GM19328 (cell line): ENCODE measurements around the gene FGFRL1.
"Not testable (repeated sequence)": the region's sequence is repeated elsewhere in the genome, so short reads cannot be mapped to it uniquely, and the experiment has no call there.

Source experiments
- ATAC-seq: cut with Tn5 transposase; IDR thresholded peaks from one replicate; pipeline ENCODE4 v1.9.1; 2021; ENCODE audit warnings: mild to moderate bottlenecking, moderate library complexity; ENCODE audit not compliant: unreplicated experiment

Gene FGFRL1

GRCh38 chr4:1048773-1049590 is 37.6 kb downstream of the FGFRL1 start:
- ATAC-seq = no peak

DNA sequence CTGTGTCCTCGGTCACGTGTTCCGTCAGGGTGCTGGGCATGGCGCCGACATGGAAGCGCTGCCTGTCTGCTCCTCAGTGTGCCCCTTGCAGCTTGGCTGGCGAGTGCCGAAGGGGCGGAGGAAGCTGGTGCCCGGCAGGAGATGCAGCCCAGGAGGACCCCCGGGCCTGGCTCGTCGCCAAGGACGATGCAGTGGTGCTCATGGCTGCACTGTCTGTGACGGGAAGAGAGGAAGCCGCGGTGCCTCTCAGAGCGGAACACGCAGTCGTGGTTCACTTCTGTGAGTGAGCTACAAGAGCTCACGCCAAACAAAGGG is 38.1 kb downstream of the FGFRL1 start:
- ATAC-seq = no peak

DNA sequence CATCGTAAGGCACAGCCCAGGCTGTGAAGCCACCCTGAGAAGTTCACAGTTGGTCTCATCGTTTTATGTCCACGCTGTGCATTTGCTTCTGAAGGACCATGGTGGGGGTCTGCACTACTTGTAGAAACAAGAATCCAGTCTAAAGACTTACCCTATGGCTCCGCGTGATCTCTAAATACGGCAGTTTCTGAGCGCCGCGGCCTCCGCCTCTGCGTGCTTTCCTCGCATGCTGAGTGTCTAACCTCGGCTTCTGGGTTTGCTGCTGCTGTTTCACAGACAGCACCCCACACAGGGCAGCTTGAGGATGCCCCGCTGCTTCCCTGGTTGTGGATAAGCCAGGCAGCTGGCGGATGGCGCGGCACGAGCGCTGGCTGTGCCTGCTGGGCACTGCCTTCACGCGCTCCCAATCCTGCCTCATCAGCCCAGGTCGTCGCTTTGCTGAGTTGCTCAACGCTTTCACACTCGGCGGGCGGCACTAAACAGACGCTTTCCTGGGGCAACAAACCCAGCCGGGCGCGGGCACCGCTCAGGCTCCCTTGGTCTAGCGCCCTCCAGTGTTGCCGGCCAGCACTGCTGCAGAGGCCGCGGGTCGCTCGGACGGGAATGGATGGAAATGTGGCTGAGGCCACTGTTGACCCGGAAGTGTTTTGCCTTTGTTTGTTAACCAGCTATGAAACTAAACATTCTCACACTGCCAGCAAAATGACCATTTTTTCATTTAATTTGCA is 39.2 kb downstream of the FGFRL1 start:
- no peak for ATAC-seq

DNA sequence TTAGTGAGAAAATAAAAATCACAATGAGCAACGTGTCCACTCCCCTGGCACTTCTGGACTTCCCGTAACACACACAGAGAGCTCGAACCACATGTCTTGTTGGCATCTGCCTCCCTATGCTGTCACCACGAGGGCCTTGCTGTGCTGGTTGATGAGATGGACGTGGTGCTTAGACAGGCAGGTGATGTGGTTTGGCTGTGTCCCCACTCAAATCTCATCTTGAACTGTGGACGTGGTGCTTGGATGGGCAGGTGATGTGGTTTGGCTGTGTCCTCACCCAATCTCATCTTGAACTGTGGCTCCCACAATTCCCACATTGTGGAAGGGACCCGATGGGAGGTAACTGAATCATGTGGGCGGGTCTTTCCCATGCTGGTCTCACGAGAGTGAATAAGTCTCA is 40.0 kb downstream of the FGFRL1 start:
- no peak for ATAC-seq

- ATAC-seq = no peak
Measured at GRCh38 chr4:1052231-1052671, 40.8 kb downstream of the FGFRL1 start.

DNA sequence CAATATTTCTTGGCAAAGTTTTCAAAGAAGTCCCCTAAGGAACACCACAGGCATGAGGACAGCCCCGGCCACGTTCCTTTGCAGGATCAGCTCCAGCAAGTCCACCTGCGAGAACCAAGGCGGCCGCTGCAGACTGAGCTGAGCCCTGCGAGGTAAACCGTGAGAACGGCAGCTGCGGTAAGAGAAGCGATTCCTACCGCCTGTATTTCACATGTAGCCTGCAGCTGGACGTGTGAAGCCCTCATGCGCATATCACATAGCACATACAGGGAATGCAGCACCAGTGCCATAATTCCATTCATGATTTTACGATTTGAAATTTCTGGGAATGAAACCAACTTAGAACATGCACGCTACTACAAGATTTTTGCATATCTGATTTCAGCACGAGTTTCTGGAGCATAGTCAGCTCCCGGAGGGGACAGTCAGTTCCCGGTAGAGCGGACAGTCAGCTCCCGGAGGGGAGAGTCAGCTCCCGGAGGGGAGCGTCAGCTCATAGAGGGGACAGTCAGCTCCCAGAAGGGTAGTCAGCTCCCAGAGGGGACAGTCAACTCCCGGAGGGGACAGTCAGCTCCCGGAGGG is 41.7 kb downstream of the FGFRL1 start:
- ATAC-seq = no peak

DNA sequence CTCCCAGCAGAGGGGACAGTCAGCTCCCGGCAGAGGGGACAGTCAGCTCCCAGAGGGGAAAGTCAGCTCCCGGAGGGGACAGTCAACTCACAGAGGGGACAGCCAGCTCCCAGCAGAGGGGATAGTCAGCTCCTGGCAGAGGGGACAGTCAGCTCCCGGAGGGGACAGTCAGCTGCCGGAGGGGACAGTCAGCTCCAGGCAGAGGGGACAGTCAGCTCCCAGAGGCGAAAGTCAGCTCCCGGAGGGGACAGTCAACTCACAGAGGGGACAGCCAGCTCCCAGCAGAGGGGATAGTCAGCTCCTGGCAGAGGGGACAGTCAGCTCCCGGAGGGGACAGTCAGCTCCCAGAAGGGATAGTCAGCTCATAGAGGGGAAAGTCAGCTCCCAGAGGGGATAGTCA is 42.5 kb downstream of the FGFRL1 start:
- not testable (repeated sequence) for ATAC-seq

GRCh38 chr4:1054696-1055242 is 43.3 kb downstream of the FGFRL1 start:
- not testable (repeated sequence) for ATAC-seq

DNA sequence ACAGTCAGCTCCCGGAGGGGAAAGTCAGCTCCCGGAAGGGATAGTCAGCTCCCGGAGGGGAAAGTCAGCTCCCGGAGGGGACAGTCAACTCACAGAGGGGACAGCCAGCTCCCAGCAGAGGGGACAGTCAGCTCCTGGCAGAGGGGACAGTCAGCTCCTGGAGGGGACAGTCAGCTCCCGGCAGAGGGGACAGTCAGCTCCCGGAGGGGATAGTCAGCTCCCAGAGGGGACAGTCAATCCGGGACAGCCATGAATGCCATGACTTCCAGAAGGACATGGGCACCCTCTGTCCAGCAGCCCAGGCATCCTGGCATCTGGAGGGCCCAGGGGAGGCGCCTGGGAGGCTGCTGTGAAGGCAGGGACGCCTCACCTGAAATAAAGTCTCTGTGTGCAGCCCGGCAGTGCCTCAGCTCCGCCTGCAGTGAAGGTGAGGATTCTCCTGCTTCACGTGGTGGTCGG is 43.8 kb downstream of the FGFRL1 start:
- not testable (repeated sequence) for ATAC-seq

GRCh38 chr4:1055721-1056590 is 44.5 kb downstream of the FGFRL1 start:
- no peak for ATAC-seq

- no peak for ATAC-seq
Measured at GRCh38 chr4:1056671-1057402, 45.4 kb downstream of the FGFRL1 start.

DNA sequence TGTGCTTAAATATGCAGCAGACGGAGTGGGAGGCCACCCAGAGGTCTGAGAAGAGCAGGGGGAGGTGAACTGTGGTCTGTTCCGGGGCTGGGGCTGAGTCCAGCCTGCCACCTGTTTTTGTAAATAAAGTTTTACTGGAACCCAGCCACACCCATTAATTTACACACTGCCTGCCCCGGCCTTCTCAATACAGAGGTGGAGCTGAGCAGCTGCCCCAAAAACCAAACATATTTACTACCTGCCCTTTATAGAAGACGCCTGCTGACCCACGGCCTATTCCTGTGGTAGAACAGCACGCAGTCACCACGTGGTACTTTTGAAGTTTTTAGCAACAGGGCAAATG is 45.9 kb downstream of the FGFRL1 start:
- ATAC-seq = no peak

GRCh38 chr4:1058198-1058996 is 47.0 kb downstream of the FGFRL1 start:
- no peak for ATAC-seq

GRCh38 chr4:1058997-1059665 is 47.7 kb downstream of the FGFRL1 start:
- ATAC-seq = no peak

- no peak for ATAC-seq
Measured at GRCh38 chr4:1060121-1060520, 48.7 kb downstream of the FGFRL1 start.

GRCh38 chr4:1060621-1061020 is 49.2 kb downstream of the FGFRL1 start:
- no peak for ATAC-seq

DNA sequence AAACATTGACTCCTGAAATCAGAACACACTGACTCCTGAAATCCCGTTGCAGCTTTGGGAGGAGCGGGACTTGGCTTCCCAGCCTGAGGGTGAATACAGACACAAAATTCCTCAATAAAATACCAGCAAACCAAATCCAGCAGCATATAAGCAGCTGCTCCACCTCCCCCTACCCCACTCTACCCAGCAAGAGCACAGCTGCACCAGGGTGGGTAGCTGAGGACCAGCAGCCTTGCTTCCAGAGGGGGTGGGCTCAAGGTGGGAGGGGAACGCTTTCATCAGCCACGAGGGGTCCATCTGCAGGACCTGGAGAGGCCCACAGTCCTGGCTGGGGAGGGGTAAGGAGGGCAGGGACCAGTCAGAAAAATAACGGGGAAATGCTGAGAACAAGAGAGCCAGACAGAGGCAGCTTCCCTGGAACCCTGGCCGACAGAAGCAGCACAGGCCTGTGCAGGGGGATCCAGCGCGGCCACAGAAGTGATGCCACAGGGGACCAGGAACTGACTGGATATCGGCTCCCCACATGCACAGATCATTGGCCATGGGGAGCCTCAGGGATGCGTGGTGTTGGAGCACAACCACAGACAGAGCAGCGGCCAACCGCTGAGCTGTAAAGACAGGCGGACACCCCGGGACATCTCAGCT is 49.8 kb downstream of the FGFRL1 start:
- no peak for ATAC-seq

- no peak for ATAC-seq
Measured at GRCh38 chr4:1061760-1062159, 50.3 kb downstream of the FGFRL1 start.
